HG02588 (cell line): ENCODE results near the gene NXNL1.
A peak's percentile ranks its signal among the peaks of the same experiment; 100 is the strongest.
"Not testable (repeated sequence)": the region's sequence is repeated elsewhere in the genome, so short reads cannot be mapped to it uniquely, and the experiment has no call there.

Experiments used
- ATAC-seq: cut with Tn5 transposase; IDR thresholded peaks from one replicate; pipeline ENCODE4 v1.9.1; 2021; ENCODE audit warnings: mild to moderate bottlenecking, moderate library complexity; ENCODE audit not compliant: unreplicated experiment

The NXNL1 gene

GRCh38 chr19:17487284-17488121 is 26.8 kb upstream of the NXNL1 start:
- ATAC-seq = no peak

GRCh38 chr19:17486545-17487240 is 26.0 kb upstream of the NXNL1 start:
- no peak for ATAC-seq

- ATAC-seq = no peak
Measured at GRCh38 chr19:17484520-17485185, 23.9 kb upstream of the NXNL1 start.

GRCh38 chr19:17483605-17484002 is 22.9 kb upstream of the NXNL1 start:
- no peak for ATAC-seq

GRCh38 chr19:17482877-17483604 is 22.3 kb upstream of the NXNL1 start:
- ATAC-seq = no peak

- no peak for ATAC-seq
Measured at GRCh38 chr19:17481986-17482385, 21.3 kb upstream of the NXNL1 start.

GRCh38 chr19:17479325-17479791 is 18.6 kb upstream of the NXNL1 start:
- ATAC-seq = no peak

GRCh38 chr19:17475541-17476115 is 14.9 kb upstream of the NXNL1 start:
- no peak for ATAC-seq

GRCh38 chr19:17475011-17475540 is 14.3 kb upstream of the NXNL1 start:
- ATAC-seq = not testable (repeated sequence)

GRCh38 chr19:17473041-17473440 is 12.3 kb upstream of the NXNL1 start:
- no peak for ATAC-seq

GRCh38 chr19:17471410-17472125 is 10.8 kb upstream of the NXNL1 start:
- ATAC-seq = no peak

- ATAC-seq = peak; percentile 70
Measured at GRCh38 chr19:17470068-17470841, 9.5 kb upstream of the NXNL1 start, which contains the start of gene SLC27A1. TSS of gene SLC27A1 (plus strand) at chr19:17470524. CDS start at chr19:17470541, 17 bp downstream.

GRCh38 chr19:17469481-17470067 is 8.8 kb upstream of the NXNL1 start:
- ATAC-seq = peak; percentile 46

GRCh38 chr19:17469092-17469480 is 8.4 kb upstream of the NXNL1 start:
- ATAC-seq = no peak

GRCh38 chr19:17468302-17469091 is 7.8 kb upstream of the NXNL1 start:
- no peak for ATAC-seq

GRCh38 chr19:17467471-17468301 is 7.0 kb upstream of the NXNL1 start:
- no peak for ATAC-seq

- ATAC-seq = no peak
Measured at GRCh38 chr19:17466487-17466850, 5.7 kb upstream of the NXNL1 start.
